Liver (tissue), 9 donors: ENCODE data around the gene TSC22D2. TPM values are rescaled to one million over a fixed set of nuclear protein-coding genes. Genes with fewer than 3 reads are reported as not detected.

ENCODE experiments used
- DNase-seq: peaks from one replicate; pipeline ENCODE4 v3.0.0-alpha.2; 2017; ENCODE audit warnings: low spot score
- H3K27ac ChIP-seq, 2 donors: one replicate each; pipeline ENCODE4 v1.7.0; 2013; ENCODE audit warnings: inconsistent platforms in 2 of 2, low read length in 2 of 2, control low read depth in 1 of 2, low read depth in 1 of 2, mild to moderate bottlenecking in 1 of 2
- H3K27me3 ChIP-seq, 4 donors: one replicate each; pipeline versions ENCODE4 v1.6.1 to v1.7.0; 2013; ENCODE audit warnings: low read length in 3 of 4, inconsistent platforms in 1 of 4, mild to moderate bottlenecking in 1 of 4, moderate library complexity in 1 of 4; ENCODE audit not compliant: control insufficient read depth in 4 of 4, insufficient read depth in 4 of 4
- H3K36me3 ChIP-seq, 4 donors: one replicate each; pipeline versions ENCODE4 v1.6.1 to v1.7.0; 2013; ENCODE audit warnings: low read length in 3 of 4, mild to moderate bottlenecking in 3 of 4, low read depth in 1 of 4, moderate library complexity in 1 of 4; ENCODE audit not compliant: control insufficient read depth in 4 of 4, insufficient read depth in 3 of 4
- H3K4me1 ChIP-seq, 4 donors: one replicate each; pipeline versions ENCODE4 v1.6.1 to v1.7.0; 2013; ENCODE audit warnings: low read length in 3 of 4, mild to moderate bottlenecking in 3 of 4, moderate library complexity in 1 of 4; ENCODE audit not compliant: control insufficient read depth in 4 of 4, insufficient read depth in 4 of 4
- H3K4me3 ChIP-seq, 3 donors: one replicate each; pipeline versions ENCODE4 v1.6.1 to v1.7.0; 2013; ENCODE audit warnings: low read length in 3 of 3, control low read depth in 1 of 3, low read depth in 1 of 3, mild to moderate bottlenecking in 1 of 3
- H3K9ac ChIP-seq, 2 donors: one replicate each; pipeline ENCODE4 v1.7.0; 2013; ENCODE audit warnings: low read length in 2 of 2, mild to moderate bottlenecking in 2 of 2, moderate library complexity in 2 of 2, control low read depth in 1 of 2, low read depth in 1 of 2
- H3K9me3 ChIP-seq, 4 donors: one replicate each; pipeline versions ENCODE4 v1.6.1 to v1.7.0; 2013; ENCODE audit warnings: low read length in 3 of 4; ENCODE audit not compliant: control insufficient read depth in 4 of 4
- CTCF ChIP-seq: fragments of 150-350 bp; IDR thresholded peaks from 2 replicates; pipeline ENCODE4 v1.5.1; 2017; ENCODE audit warnings: improper control_type of control experiment, low read depth, low read length; ENCODE audit not compliant: missing input control
- EGR1 ChIP-seq, 2 donors: IDR thresholded peaks; 2 replicates each; pipeline ENCODE4 v1.6.1; 2016 to 2018; ENCODE audit warnings: antibody characterized with exemption in 2 of 2, low read depth in 2 of 2
- FOXA1 ChIP-seq: IDR thresholded peaks from 2 replicates; pipeline ENCODE4 v1.6.1; 2016; ENCODE audit warnings: antibody characterized with exemption
- FOXA2 ChIP-seq: IDR thresholded peaks from 2 replicates; pipeline ENCODE4 v1.6.1; 2016; ENCODE audit warnings: antibody characterized with exemption
- GABPA ChIP-seq, 2 donors: IDR thresholded peaks in 1 of 2; conservative IDR thresholded peaks in 1 of 2; 2 replicates each; pipeline ENCODE4 v1.6.1; 2016; ENCODE audit warnings: antibody characterized with exemption in 2 of 2, mild to moderate bottlenecking in 1 of 2, moderate library complexity in 1 of 2
- HNF4A ChIP-seq, 2 donors: conservative IDR thresholded peaks; 2 replicates each; pipeline ENCODE4 v1.6.1; 2016; ENCODE audit warnings: antibody characterized with exemption in 2 of 2, mild to moderate bottlenecking in 2 of 2
- HNF4G ChIP-seq: IDR thresholded peaks from 2 replicates; pipeline ENCODE4 v1.6.1; 2016; ENCODE audit warnings: antibody characterized with exemption
- JUND ChIP-seq, 2 donors: IDR thresholded peaks; 2 replicates each; pipeline ENCODE4 v1.6.1; 2016; ENCODE audit warnings: antibody characterized with exemption in 2 of 2
- NR2F2 ChIP-seq: IDR thresholded peaks from 2 replicates; pipeline ENCODE4 v1.6.1; 2016; ENCODE audit warnings: antibody characterized with exemption
- RAD21 ChIP-seq, 2 donors: IDR thresholded peaks; 2 replicates each; pipeline ENCODE4 v1.6.1; 2016; ENCODE audit warnings: antibody characterized with exemption in 2 of 2, mild to moderate bottlenecking in 2 of 2
- REST ChIP-seq: IDR thresholded peaks from 2 replicates; pipeline ENCODE4 v1.6.1; 2016; ENCODE audit warnings: antibody characterized with exemption, mild to moderate bottlenecking
- RXRA ChIP-seq, 2 donors: IDR thresholded peaks; 2 replicates each; pipeline ENCODE4 v1.6.1; 2017 to 2018; ENCODE audit warnings: antibody characterized with exemption in 2 of 2, mild to moderate bottlenecking in 1 of 2
- SP1 ChIP-seq: IDR thresholded peaks from 2 replicates; pipeline ENCODE4 v1.6.1; 2018; ENCODE audit warnings: antibody characterized with exemption, mild to moderate bottlenecking
- TAF1 ChIP-seq: conservative IDR thresholded peaks from 2 replicates; pipeline ENCODE4 v1.6.1; 2016; ENCODE audit warnings: antibody characterized with exemption, mild to moderate bottlenecking
- YY1 ChIP-seq: IDR thresholded peaks from 2 replicates; pipeline ENCODE4 v1.6.1; 2016; ENCODE audit warnings: antibody characterized with exemption, mild to moderate bottlenecking
- ZBTB33 ChIP-seq: IDR thresholded peaks from 2 replicates; pipeline ENCODE4 v1.6.1; 2016; ENCODE audit warnings: antibody characterized with exemption
- WGBS: extraction: QIAGEN DNeasy Blood & Tissue Kit; methylation state at CpG from one replicate; pipeline ENCODE4 v1.1.7; 2013; 5-methylcytosine and 5-hydroxymethylcytosine counted together
- polyA plus RNA-seq, 2 donors: library from polyadenylated mRNA; stranded (reverse) in 1 of 2; unstranded in 1 of 2; fragments of 200-250 nt in 1 of 2; fragments of >200 nt in 1 of 2; fragmentation: Nextera tagmentation in 1 of 2; extraction: Ambion mirVana in 1 of 2; gene quantifications; one replicate each; pipeline versions ENCODE4 v1.2.1 to v1.2.3, GENCODE V29; 2013 to 2015
- total RNA-seq, 2 donors: library from RNA; depleted of rRNA; stranded (reverse); fragments of >200 nt; gene quantifications; one replicate each; pipeline ENCODE4 v1.2.3, GENCODE V29; 2014
- TF ChIP-seq, protein P1 (sequence below): IDR thresholded peaks from 2 replicates; pipeline ENCODE4 v1.6.1; 2016; ENCODE audit warnings: antibody characterized with exemption
- TF ChIP-seq, protein P2 (sequence below): IDR thresholded peaks from 2 replicates; pipeline ENCODE4 v1.6.1; 2016; ENCODE audit warnings: antibody characterized with exemption
- donor health status: healthy.
- donor health status: healthy.
- donor health status: healthy.
- donor health status: healthy.
- donor health status: healthy.

The TSC22D2 gene
- total and polyA plus RNA-seq, 4 donors, result 4.0 to 9.6 (median 7.8) TPM

DNA sequence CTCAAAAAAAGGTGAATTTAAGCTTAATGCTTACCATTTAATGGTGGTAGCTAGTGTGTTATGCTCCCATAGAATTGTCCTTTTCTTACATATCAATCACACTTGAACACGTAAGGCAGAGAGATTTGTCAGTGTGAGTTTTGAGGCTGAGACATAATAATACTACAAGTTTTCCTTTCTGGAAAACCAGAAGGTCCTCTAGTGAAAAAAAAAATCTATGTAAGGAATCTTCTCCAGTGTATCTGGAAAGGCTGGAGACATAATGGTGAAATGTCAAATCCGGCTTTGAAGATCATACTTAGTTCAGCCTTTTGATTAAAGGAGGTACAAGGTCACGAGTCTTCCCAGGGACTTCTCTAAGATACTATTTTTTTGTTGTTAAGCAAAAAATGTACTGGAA, 3.4 kb downstream of the TSC22D2 start:
- WGBS, result 7% methylated on average over 3 of the region's 3 CpGs

More for the DNA sequence above, 3.4 kb downstream of the TSC22D2 start:
- H3K27me3 ChIP-seq, result no peaks in the 10 kb centered on the region
- DNase-seq, result no peak
- TF ChIP-seq SP1 (no peak), FOXA1 (no peak), CTCF (no peak), NR2F2 (no peak), EGR1 (IDR thresholded peaks at IDR 0.05; ENCODE audit: low read depth in 2 of 2) (no peak), RXRA (IDR thresholded peaks at IDR 0.05) (no peak), FOXA2 (no peak), RAD21 (IDR thresholded peaks at IDR 0.05) (no peak), HNF4A (conservative IDR thresholded peaks at IDR 0.05) (no peak), GABPA (IDR thresholded peaks at IDR 0.05 in 1 of 2, conservative IDR thresholded peaks at IDR 0.05 in 1 of 2) (no peak), ZBTB33 (no peak), TAF1 (no peak), HNF4G (no peak), YY1 (no peak), JUND (IDR thresholded peaks at IDR 0.05) (no peak), REST (no peak)
- TF ChIP-seq, protein P1, sequence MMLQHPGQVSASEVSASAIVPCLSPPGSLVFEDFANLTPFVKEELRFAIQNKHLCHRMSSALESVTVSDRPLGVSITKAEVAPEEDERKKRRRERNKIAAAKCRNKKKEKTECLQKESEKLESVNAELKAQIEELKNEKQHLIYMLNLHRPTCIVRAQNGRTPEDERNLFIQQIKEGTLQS, result no peak
- TF ChIP-seq, protein P2, sequence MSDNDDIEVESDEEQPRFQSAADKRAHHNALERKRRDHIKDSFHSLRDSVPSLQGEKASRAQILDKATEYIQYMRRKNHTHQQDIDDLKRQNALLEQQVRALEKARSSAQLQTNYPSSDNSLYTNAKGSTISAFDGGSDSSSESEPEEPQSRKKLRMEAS, result no peak
- H3K4me3 ChIP-seq, result peak overlapping the region; percentile 85 to 96 (median 92)
- H3K27ac ChIP-seq, result peak overlapping the region; percentile 20 to 100
- no peaks in the 10 kb centered on the region for H3K9me3 ChIP-seq
- peak overlapping the region; percentile 94 to 99 for H3K9ac ChIP-seq
- peaks cover 4 to 31% (median 18%) of the 10 kb centered on the region in 4 donors for H3K4me1 ChIP-seq
- peaks cover 0 to 2% (median 0%) of the 10 kb centered on the region in 4 donors for H3K36me3 ChIP-seq
